ENCODE data around the gene SSC4D. TPM values are rescaled to one million over a fixed set of nuclear protein-coding genes. Genes with fewer than 3 reads are reported as not detected.
"Not testable (repeated sequence)": the region's sequence is repeated elsewhere in the genome, so short reads cannot be mapped to it uniquely, and the experiment has no call there.

SSC4D gene
- 0.84 TPM for total RNA-seq
- polyA plus RNA-seq (ENCODE audit: insufficient read depth in 1 of 8, insufficient read length in 8 of 8, low replicate concordance in 1 of 8) = 1 to 10 TPM in 3 of 8 donors, under 1 TPM in 5; 0.61 to 1.7 (median 0.93) TPM
- long read RNA-seq, donor 1 = 0 reads
- long read RNA-seq, donor 2 = 0 reads
- long read RNA-seq, donor 3 = 0 reads
- long read RNA-seq, donor 4 = 0 reads
- long read RNA-seq, donor 5 = 0 reads
- long read RNA-seq, donor 6 = 0 reads
- long read RNA-seq, donor 7 = 0 reads
- long read RNA-seq, donor 8 = 0 reads
- long read RNA-seq, donor 9 = 0 reads
- long read RNA-seq, donor 10 = 0 reads
- long read RNA-seq, donor 11 = 0 reads

GRCh38 chr7:76409537-76409936 lies at the start of gene SSC4D:
SSC4D (minus strand) TSS chr7:76409697; CDS start chr7:76404439, 5,258 bp downstream.
- Histone ChIP-seq H3K27ac (ENCODE audit: low read length) (no peak within 1 kb of the TSS), H3K4me3 (ENCODE audit: low read length) (no peak within 1 kb of the TSS), H3K9me3 (replicated peaks; ENCODE audit: control insufficient read depth, low read depth, low read length) (no peaks in the 10 kb centered on the region), H3K27me3 (ENCODE audit: control insufficient read depth, insufficient read depth, low read length) (no peaks in the 10 kb centered on the region), H3K4me1 (ENCODE audit: control insufficient read depth, insufficient read depth, low read length) (no peaks in the 10 kb centered on the region), H3K36me3 (ENCODE audit: control insufficient read depth, insufficient read depth, low read length) (no peaks in the 10 kb centered on the region)
- WGBS (ENCODE audit: insufficient coverage) = 40% methylated on average over 1 of the region's 6 CpGs
- DNase-seq = no peak

GRCh38 chr7:76458504-76458903 lies 49.0 kb upstream of the SSC4D start:
- not testable (repeated sequence) for DNase-seq; H3K27me3 ChIP-seq (ENCODE audit: control insufficient read depth, insufficient read depth, low read length); H3K4me1 ChIP-seq (ENCODE audit: control insufficient read depth, insufficient read depth, low read length); H3K9me3 ChIP-seq (replicated peaks; ENCODE audit: control insufficient read depth, low read depth, low read length); H3K4me3 ChIP-seq (ENCODE audit: low read length); H3K27ac ChIP-seq (ENCODE audit: low read length); H3K36me3 ChIP-seq (ENCODE audit: control insufficient read depth, insufficient read depth, low read length)
- no CpG with 5 or more reads among the region's 4 CpGs for WGBS (ENCODE audit: insufficient coverage)

- WGBS (ENCODE audit: insufficient coverage) = no CpG with 5 or more reads among the region's 4 CpGs
- not testable (repeated sequence) for H3K4me1 ChIP-seq (ENCODE audit: control insufficient read depth, insufficient read depth, low read length); H3K36me3 ChIP-seq (ENCODE audit: control insufficient read depth, insufficient read depth, low read length)
These were observed 47.5 kb upstream of the SSC4D start for GRCh38 chr7:76457017-76457416.

GRCh38 chr7:76445577-76446008 lies 36.1 kb upstream of the SSC4D start:
- peak overlapping the region; percentile 4 for H3K27ac ChIP-seq (ENCODE audit: low read length)

More at GRCh38 chr7:76457017-76457416, 47.5 kb upstream of the SSC4D start:
- H3K9me3 ChIP-seq (replicated peaks; ENCODE audit: control insufficient read depth, low read depth, low read length); DNase-seq; H3K4me3 ChIP-seq (ENCODE audit: low read length); H3K27me3 ChIP-seq (ENCODE audit: control insufficient read depth, insufficient read depth, low read length); H3K27ac ChIP-seq (ENCODE audit: low read length): not testable (repeated sequence)

GRCh38 chr7:76443846-76444245 lies 34.3 kb upstream of the SSC4D start:
- DNase-seq; H3K4me1 ChIP-seq (ENCODE audit: control insufficient read depth, insufficient read depth, low read length); H3K27ac ChIP-seq (ENCODE audit: low read length); H3K27me3 ChIP-seq (ENCODE audit: control insufficient read depth, insufficient read depth, low read length); H3K36me3 ChIP-seq (ENCODE audit: control insufficient read depth, insufficient read depth, low read length); H3K4me3 ChIP-seq (ENCODE audit: low read length); H3K9me3 ChIP-seq (replicated peaks; ENCODE audit: control insufficient read depth, low read depth, low read length): not testable (repeated sequence)
- no CpG with 5 or more reads among the region's 12 CpGs for WGBS (ENCODE audit: insufficient coverage)

More at GRCh38 chr7:76445577-76446008, 36.1 kb upstream of the SSC4D start:
- peak; percentile 81 for DNase-seq
- H3K4me1 ChIP-seq (ENCODE audit: control insufficient read depth, insufficient read depth, low read length); H3K27me3 ChIP-seq (ENCODE audit: control insufficient read depth, insufficient read depth, low read length); H3K36me3 ChIP-seq (ENCODE audit: control insufficient read depth, insufficient read depth, low read length); H3K9me3 ChIP-seq (replicated peaks; ENCODE audit: control insufficient read depth, low read depth, low read length); H3K4me3 ChIP-seq (ENCODE audit: low read length): not testable (repeated sequence)
- no CpG with 5 or more reads among the region's 5 CpGs for WGBS (ENCODE audit: insufficient coverage)

GRCh38 chr7:76442664-76443446 lies 33.4 kb upstream of the SSC4D start:
- H3K9me3 ChIP-seq (replicated peaks; ENCODE audit: control insufficient read depth, low read depth, low read length); H3K4me3 ChIP-seq (ENCODE audit: low read length): not testable (repeated sequence)
- no CpG with 5 or more reads among the region's 5 CpGs for WGBS (ENCODE audit: insufficient coverage)

GRCh38 chr7:76441792-76442191 lies 32.3 kb upstream of the SSC4D start:
- WGBS (ENCODE audit: insufficient coverage) = no CpG with 5 or more reads among the region's 10 CpGs
- not testable (repeated sequence) for H3K27me3 ChIP-seq (ENCODE audit: control insufficient read depth, insufficient read depth, low read length); DNase-seq; H3K4me3 ChIP-seq (ENCODE audit: low read length); H3K27ac ChIP-seq (ENCODE audit: low read length); H3K36me3 ChIP-seq (ENCODE audit: control insufficient read depth, insufficient read depth, low read length); H3K9me3 ChIP-seq (replicated peaks; ENCODE audit: control insufficient read depth, low read depth, low read length); H3K4me1 ChIP-seq (ENCODE audit: control insufficient read depth, insufficient read depth, low read length)

More at GRCh38 chr7:76442664-76443446, 33.4 kb upstream of the SSC4D start:
- H3K36me3 ChIP-seq (ENCODE audit: control insufficient read depth, insufficient read depth, low read length); H3K27me3 ChIP-seq (ENCODE audit: control insufficient read depth, insufficient read depth, low read length); H3K27ac ChIP-seq (ENCODE audit: low read length); DNase-seq; H3K4me1 ChIP-seq (ENCODE audit: control insufficient read depth, insufficient read depth, low read length): not testable (repeated sequence)

- not testable (repeated sequence) for H3K27me3 ChIP-seq (ENCODE audit: control insufficient read depth, insufficient read depth, low read length); DNase-seq; H3K4me3 ChIP-seq (ENCODE audit: low read length); H3K4me1 ChIP-seq (ENCODE audit: control insufficient read depth, insufficient read depth, low read length); H3K27ac ChIP-seq (ENCODE audit: low read length); H3K36me3 ChIP-seq (ENCODE audit: control insufficient read depth, insufficient read depth, low read length); H3K9me3 ChIP-seq (replicated peaks; ENCODE audit: control insufficient read depth, low read depth, low read length)
- WGBS (ENCODE audit: insufficient coverage) = 78% methylated on average over 2 of the region's 4 CpGs
These were observed 30.9 kb upstream of the SSC4D start for GRCh38 chr7:76440404-76440803.

GRCh38 chr7:76439120-76439888 lies 29.8 kb upstream of the SSC4D start:
- not testable (repeated sequence) for H3K27me3 ChIP-seq (ENCODE audit: control insufficient read depth, insufficient read depth, low read length); DNase-seq; H3K27ac ChIP-seq (ENCODE audit: low read length); H3K9me3 ChIP-seq (replicated peaks; ENCODE audit: control insufficient read depth, low read depth, low read length); H3K4me3 ChIP-seq (ENCODE audit: low read length); H3K36me3 ChIP-seq (ENCODE audit: control insufficient read depth, insufficient read depth, low read length); H3K4me1 ChIP-seq (ENCODE audit: control insufficient read depth, insufficient read depth, low read length)
- no CpG with 5 or more reads among the region's 7 CpGs for WGBS (ENCODE audit: insufficient coverage)

- not testable (repeated sequence) for H3K9me3 ChIP-seq (replicated peaks; ENCODE audit: control insufficient read depth, low read depth, low read length); H3K27me3 ChIP-seq (ENCODE audit: control insufficient read depth, insufficient read depth, low read length); H3K4me3 ChIP-seq (ENCODE audit: low read length); H3K27ac ChIP-seq (ENCODE audit: low read length); H3K36me3 ChIP-seq (ENCODE audit: control insufficient read depth, insufficient read depth, low read length); H3K4me1 ChIP-seq (ENCODE audit: control insufficient read depth, insufficient read depth, low read length)
- WGBS (ENCODE audit: insufficient coverage) = no CpG with 5 or more reads among the region's 2 CpGs
- DNase-seq = peak; percentile 74
These were observed 28.4 kb upstream of the SSC4D start for GRCh38 chr7:76437873-76438272.

Data from muscle of leg (tissue), 16 donors.